ENCODE measurements around the gene SMCO2. TPM values are rescaled to one million over a fixed set of nuclear protein-coding genes. Genes with fewer than 3 reads are reported as not detected.

Gene SMCO2
- total and polyA plus RNA-seq, 2 of the 4 experiments (the other 2 are of a cell fraction), result 0.19 TPM; not detected in 1

- TF ChIP-seq CEBPB (IDR thresholded peaks at IDR 0.05; ENCODE audit: low read depth, low read length), result no peak
These were observed 104.8 kb downstream of the SMCO2 start (continued) for GRCh38 chr12:27551172-27551840.

Other genes with a start within 250 kb of the SMCO2 start
- gene STK38L, start 202.4 kb upstream of the SMCO2 start, total RNA-seq (2012; rRNA removed), result 7.2 and 15.3 TPM in 2 replicates
- gene STK38L, start 202.4 kb upstream of the SMCO2 start, polyA plus RNA-seq (2012; rRNA removed), result 4.1 and 5.1 TPM in 2 replicates
- gene BMAL2, start 113.9 kb upstream of the SMCO2 start, total RNA-seq (2012; rRNA removed), result 55.3 and 57.0 TPM in 2 replicates
- gene BMAL2, start 113.9 kb upstream of the SMCO2 start, polyA plus RNA-seq (2012; rRNA removed), result 8.7 and 11.0 TPM in 2 replicates
- gene PPFIBP1, start 77.5 kb downstream of the SMCO2 start, total RNA-seq (2012; rRNA removed), result 72.2 and 78.6 TPM in 2 replicates
- 27.5 and 30.4 TPM in 2 replicates for gene PPFIBP1, start 77.5 kb downstream of the SMCO2 start, polyA plus RNA-seq (2012; rRNA removed)
- gene REP15, start 249.7 kb downstream of the SMCO2 start, total RNA-seq (2012; rRNA removed), result 2.2 and 2.5 TPM in 2 replicates
- gene REP15, start 249.7 kb downstream of the SMCO2 start, polyA plus RNA-seq (2012; rRNA removed), result 0.48 and 0.75 TPM in 2 replicates